ENCODE measurements around the gene ARHGAP26. TPM values are rescaled to one million over a fixed set of nuclear protein-coding genes. Genes with fewer than 3 reads are reported as not detected.

Gene ARHGAP26
- total RNA-seq, 1 donor from 2014 or later, result 8.6 TPM

DNA sequence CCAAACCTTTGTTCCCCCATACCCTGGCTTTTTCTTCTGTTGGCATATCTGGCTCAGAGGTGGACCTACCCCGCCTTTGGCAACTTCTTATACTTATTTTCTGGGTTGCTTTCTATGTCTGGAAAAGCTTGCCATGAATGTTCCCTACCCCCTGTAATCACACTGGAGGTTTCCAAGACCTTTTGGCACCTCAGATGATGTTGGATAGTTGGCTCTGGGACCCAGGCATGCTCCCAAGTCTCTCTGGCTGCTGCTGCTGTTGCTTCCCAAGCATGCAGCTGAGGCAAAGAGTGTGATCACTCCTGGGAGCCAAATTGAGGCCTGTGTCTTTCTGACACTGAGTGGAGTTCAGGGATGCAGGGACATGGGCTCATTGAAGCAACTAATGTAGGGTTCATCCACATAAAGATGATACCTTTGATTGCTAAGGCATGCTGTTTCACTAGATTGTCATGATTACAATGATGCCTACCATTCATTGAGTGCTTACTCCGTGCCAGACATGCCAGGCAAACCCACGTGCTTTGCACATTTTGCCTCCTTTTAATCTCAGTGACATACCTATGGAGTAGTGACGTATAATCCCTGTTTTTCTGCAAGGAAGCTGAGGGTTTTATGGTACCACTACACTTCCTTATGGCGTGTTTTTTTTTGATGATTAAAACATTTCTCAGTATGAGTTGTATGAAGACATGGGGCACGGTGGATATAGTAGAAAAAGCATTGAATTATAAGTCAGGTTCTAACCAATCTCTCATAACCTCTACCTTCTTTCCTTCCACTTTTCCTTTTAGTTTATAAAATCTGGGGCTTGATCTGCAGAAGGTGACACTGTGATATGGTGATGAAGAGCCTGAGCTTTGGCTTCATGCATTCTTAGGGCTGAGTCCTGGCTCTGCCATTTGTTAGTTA lies 73.1 kb downstream of the ARHGAP26 start:
- no peak for TF ChIP-seq CTCF (IDR thresholded peaks at IDR 0.05; ENCODE audit: insufficient read depth, low read length, poor library complexity, severe bottlenecking)
- no peak overlapping the region for H3K4me3 ChIP-seq (ENCODE audit: low read depth, low read length)
- H3K27me3 ChIP-seq (ENCODE audit: control insufficient read depth, insufficient read depth, low read length), result no peaks in the 10 kb centered on the region
- DNase-seq (ENCODE audit: low read depth), result no peak
- H3K36me3 ChIP-seq (ENCODE audit: control insufficient read depth, insufficient read depth, low read length), result no peaks in the 10 kb centered on the region

GRCh38 chr5:142844866-142845265 lies 74.7 kb downstream of the ARHGAP26 start:
- Histone ChIP-seq H3K4me3 (ENCODE audit: low read depth, low read length) (no peak overlapping the region), H3K27me3 (ENCODE audit: control insufficient read depth, insufficient read depth, low read length) (no peaks in the 10 kb centered on the region), H3K36me3 (ENCODE audit: control insufficient read depth, insufficient read depth, low read length) (no peaks in the 10 kb centered on the region)
- no peak for DNase-seq (ENCODE audit: low read depth)
- no peak for TF ChIP-seq CTCF (IDR thresholded peaks at IDR 0.05; ENCODE audit: insufficient read depth, low read length, poor library complexity, severe bottlenecking)

DNA sequence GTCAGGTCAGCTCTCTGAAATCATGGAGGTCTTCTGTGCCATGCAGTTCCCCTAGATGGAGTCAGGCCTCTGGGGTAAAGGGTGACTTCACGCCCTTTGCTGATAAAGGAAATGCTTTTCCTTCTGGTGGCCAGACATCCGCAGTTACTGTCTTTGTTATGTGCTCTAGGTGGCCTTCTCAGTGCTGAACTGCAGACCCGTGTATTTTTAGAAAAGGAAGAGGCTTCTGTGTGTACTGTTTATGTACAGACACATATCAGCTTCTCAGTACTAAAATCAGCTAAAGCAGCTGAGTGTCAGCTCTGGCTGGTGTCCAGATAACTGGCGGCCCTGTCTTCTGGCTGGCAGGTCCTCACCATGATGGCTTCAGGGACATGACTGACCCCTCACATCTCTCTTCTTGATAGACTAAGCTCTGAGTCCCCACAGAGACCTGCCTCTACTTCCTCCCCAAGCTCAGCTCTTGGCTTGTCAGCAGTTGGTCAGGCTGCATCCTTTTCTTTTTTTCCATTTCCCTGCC lies 75.3 kb downstream of the ARHGAP26 start:
- TF ChIP-seq CTCF (IDR thresholded peaks at IDR 0.05; ENCODE audit: insufficient read depth, low read length, poor library complexity, severe bottlenecking), result no peak
- Histone ChIP-seq H3K27me3 (ENCODE audit: control insufficient read depth, insufficient read depth, low read length) (no peaks in the 10 kb centered on the region), H3K36me3 (ENCODE audit: control insufficient read depth, insufficient read depth, low read length) (no peaks in the 10 kb centered on the region), H3K4me3 (ENCODE audit: low read depth, low read length) (no peak overlapping the region)
- no peak for DNase-seq (ENCODE audit: low read depth)

GRCh38 chr5:142845954-142846398 lies 75.8 kb downstream of the ARHGAP26 start:
- no peaks in the 10 kb centered on the region for H3K27me3 ChIP-seq (ENCODE audit: control insufficient read depth, insufficient read depth, low read length)
- peak; percentile 2 for TF ChIP-seq CTCF (IDR thresholded peaks at IDR 0.05; ENCODE audit: insufficient read depth, low read length, poor library complexity, severe bottlenecking)
- no peak overlapping the region for H3K4me3 ChIP-seq (ENCODE audit: low read depth, low read length)
- DNase-seq (ENCODE audit: low read depth), result no peak
- H3K36me3 ChIP-seq (ENCODE audit: control insufficient read depth, insufficient read depth, low read length), result no peaks in the 10 kb centered on the region

DNA sequence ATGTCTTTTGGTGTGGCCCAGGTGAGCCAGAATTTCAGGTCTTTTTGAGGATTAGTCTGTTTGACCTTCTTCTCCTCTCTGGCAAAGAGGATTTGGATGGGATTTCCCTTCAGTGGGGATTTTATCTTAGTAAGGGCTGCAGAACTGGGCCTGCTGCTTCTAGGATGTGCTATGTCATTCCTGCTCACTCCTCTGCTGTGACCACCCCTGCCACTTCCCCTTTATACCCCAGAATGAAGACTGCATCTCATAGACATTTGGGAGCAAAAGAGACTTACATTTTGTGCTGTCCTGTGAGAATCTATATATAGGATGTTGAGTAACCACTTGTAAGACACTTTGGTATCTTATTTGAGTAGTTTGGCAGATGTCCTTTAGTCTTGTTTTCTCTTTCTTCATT lies 76.2 kb downstream of the ARHGAP26 start:
- Histone ChIP-seq H3K4me3 (ENCODE audit: low read depth, low read length) (no peak overlapping the region), H3K27me3 (ENCODE audit: control insufficient read depth, insufficient read depth, low read length) (no peaks in the 10 kb centered on the region), H3K36me3 (ENCODE audit: control insufficient read depth, insufficient read depth, low read length) (no peaks in the 10 kb centered on the region)
- no peak for DNase-seq (ENCODE audit: low read depth)
- TF ChIP-seq CTCF (IDR thresholded peaks at IDR 0.05; ENCODE audit: insufficient read depth, low read length, poor library complexity, severe bottlenecking), result no peak
